IMR-90 (cell line): Measurements from ENCODE around the gene SF3B1. TPM values are rescaled to one million over a fixed set of nuclear protein-coding genes. Genes with fewer than 3 reads are reported as not detected.

Source experiments
- ATAC-seq: fragments of 200-7000 bp; cut with Tn5 transposase; 2 replicates; pipeline ENCODE4 v1.9.1; 2020; ENCODE audit warnings: low read depth, mild to moderate bottlenecking, moderate library complexity
- BruUV-seq: library from RNA; stranded (reverse); fragments of 400-500 nt; replicated peaks from 2 replicates; lab custom pipeline; 2021; lab: Mats Ljungman, UMichigan
- CTCF ChIA-PET: fragments of 300-600 bp; formaldehyde crosslinking; extraction: SDS; loops from one replicate; lab custom pipeline; 2021; ENCODE audit warnings: antibody characterized with exemption; lab: Yijun Ruan, JAX
- POLR2A ChIA-PET: fragments of 300-600 bp; sonication (Branson Sonifier 250); formaldehyde crosslinking; loops from one replicate; lab custom pipeline; 2022; ENCODE audit warnings: antibody characterized with exemption; ENCODE audit not compliant: unreplicated experiment; lab: Charles Lee
- DNase-seq: peaks from one replicate; pipeline ENCODE4 v3.0.0; 2013
- H2AFZ ChIP-seq: replicated peaks from 2 replicates; pipeline ENCODE3; 2013; ENCODE audit warnings: low read length, mild to moderate bottlenecking; ENCODE audit not compliant: poor library complexity
- H2AK5ac ChIP-seq: 2 replicates; pipeline ENCODE4 v1.6.1; 2013; ENCODE audit warnings: low read depth, low read length, inconsistent platforms
- H2AK9ac ChIP-seq: replicated peaks from 2 replicates; pipeline ENCODE3; 2013; ENCODE audit warnings: mild to moderate bottlenecking, low read depth, low read length, moderate library complexity; ENCODE audit not compliant: poor library complexity
- H2BK120ac ChIP-seq: 2 replicates; pipeline ENCODE4 v1.6.1; 2013; ENCODE audit warnings: low read depth, low read length, inconsistent platforms
- H2BK15ac ChIP-seq: 3 replicates; pipeline ENCODE4 v1.6.1; 2013; ENCODE audit warnings: low read depth, low read length, inconsistent platforms
- H2BK20ac ChIP-seq: 2 replicates; pipeline ENCODE4 v1.6.1; 2013; ENCODE audit warnings: low read depth, mild to moderate bottlenecking, inconsistent platforms, low read length, moderate library complexity
- H2BK5ac ChIP-seq: 2 replicates; pipeline ENCODE4 v1.6.1; 2013; ENCODE audit warnings: mild to moderate bottlenecking, low read depth, low read length, inconsistent platforms; ENCODE audit not compliant: poor library complexity, severe bottlenecking
- H3K14ac ChIP-seq: replicated peaks from 2 replicates; pipeline ENCODE4 v1.6.1; 2013; ENCODE audit warnings: low read depth, low read length, inconsistent platforms
- H3K18ac ChIP-seq: 2 replicates; pipeline ENCODE4 v1.6.1; 2013; ENCODE audit warnings: low read depth, low read length, control low read depth
- H3K23ac ChIP-seq: 2 replicates; pipeline ENCODE4 v1.6.1; 2013; ENCODE audit warnings: low read depth, low read length, inconsistent platforms
- H3K27ac ChIP-seq: 2 replicates; pipeline ENCODE4 v1.5.1; 2013; ENCODE audit warnings: mild to moderate bottlenecking, control low read depth, low read length; ENCODE audit not compliant: insufficient read depth
- H3K27me3 ChIP-seq: 2 replicates; pipeline ENCODE4 v1.6.1; 2013; ENCODE audit warnings: low read length; ENCODE audit not compliant: control insufficient read depth, insufficient read depth
- H3K36me3 ChIP-seq: 2 replicates; pipeline ENCODE4 v1.6.1; 2013; ENCODE audit warnings: low read length, mixed read lengths; ENCODE audit not compliant: control insufficient read depth, insufficient read depth
- H3K4ac ChIP-seq: 2 replicates; pipeline ENCODE4 v1.6.1; 2013; ENCODE audit warnings: low read depth, low read length, inconsistent platforms
- H3K4me1 ChIP-seq: 2 replicates; pipeline ENCODE4 v1.6.1; 2013; ENCODE audit warnings: low read length, mixed read lengths; ENCODE audit not compliant: control insufficient read depth, insufficient read depth
- H3K4me2 ChIP-seq: 2 replicates; pipeline ENCODE4 v1.6.1; 2013; ENCODE audit warnings: low read depth, mild to moderate bottlenecking, control low read depth, low read length, moderate library complexity
- H3K4me3 ChIP-seq: 2 replicates; pipeline ENCODE4 v1.5.1; 2013; ENCODE audit warnings: low read depth, mild to moderate bottlenecking, control low read depth, low read length, moderate library complexity; ENCODE audit not compliant: insufficient read depth
- H3K56ac ChIP-seq: 2 replicates; pipeline ENCODE4 v1.6.1; 2013; ENCODE audit warnings: low read length, inconsistent platforms; ENCODE audit not compliant: insufficient read depth; ENCODE audit errors: extremely low read depth
- H3K79me1 ChIP-seq, 2 experiments: 2 replicates each; pipeline ENCODE4 v1.6.1; 2013; ENCODE audit warnings: low read length in 2 of 2, inconsistent platforms in 1 of 2, low read depth in 1 of 2
- H3K9ac ChIP-seq: 2 replicates; pipeline ENCODE4 v1.6.1; 2013; ENCODE audit warnings: low read depth, low read length, control low read depth
- H3K9me1 ChIP-seq: 2 replicates; pipeline ENCODE4 v1.6.1; 2013; ENCODE audit warnings: low read length, inconsistent platforms; ENCODE audit not compliant: insufficient read depth
- H3K9me3 ChIP-seq: 2 replicates; pipeline ENCODE4 v1.6.1; 2013; ENCODE audit warnings: low read length; ENCODE audit not compliant: control insufficient read depth, insufficient read depth
- H4K20me1 ChIP-seq: 2 replicates; pipeline ENCODE4 v1.6.1; 2013; ENCODE audit warnings: low read length, inconsistent platforms; ENCODE audit not compliant: insufficient read depth
- H4K5ac ChIP-seq: 2 replicates; pipeline ENCODE4 v1.6.1; 2013; ENCODE audit warnings: mild to moderate bottlenecking, low read depth, low read length, control low read depth
- H4K8ac ChIP-seq, 2 experiments: 2 replicates each; pipeline ENCODE4 v1.6.1; 2013; ENCODE audit warnings: low read depth in 2 of 2, low read length in 2 of 2, control low read depth in 1 of 2, inconsistent platforms in 1 of 2
- H4K91ac ChIP-seq: 2 replicates; pipeline ENCODE4 v1.6.1; 2013; ENCODE audit warnings: low read depth, low read length, inconsistent platforms; ENCODE audit not compliant: insufficient read depth
- MAFK ChIP-seq: IDR thresholded peaks from 2 replicates; pipeline ENCODE4 v1.6.1; 2012; ENCODE audit warnings: low read depth, low read length, improper control_type of control experiment
- MAZ ChIP-seq: IDR thresholded peaks from 2 replicates; pipeline ENCODE4 v1.6.1; 2012; ENCODE audit warnings: low read depth, mild to moderate bottlenecking, low read length, improper control_type of control experiment, moderate library complexity, borderline replicate concordance
- RFX5 ChIP-seq: IDR thresholded peaks from 2 replicates; pipeline ENCODE4 v1.8.0; 2012; ENCODE audit warnings: low read depth, mild to moderate bottlenecking, low read length, moderate library complexity
- WGBS, 2 experiments: methylation state at CpG; one replicate each; pipeline versions ENCODE4 v1.1.5 to v1.1.7; 2013; ENCODE audit warnings: missing lambda C conversion rate in 2 of 2; ENCODE audit not compliant: insufficient read length in 1 of 2; ENCODE audit errors: extremely low coverage in 2 of 2; 5-methylcytosine and 5-hydroxymethylcytosine counted together
- dilution Hi-C: fragments of 300-500 bp; cut with HindIII; formaldehyde crosslinking; loops from one replicate; pipeline ENCODE4 v1.14.3; 2018; ENCODE audit warnings: low sequenced_read_pairs; ENCODE audit not compliant: unreplicated experiment
- in situ Hi-C: fragments of 300-500 bp; cut with MboI; formaldehyde crosslinking; loops from 3 replicates; pipeline ENCODE4 v1.14.3; 2019; ENCODE audit warnings: low sequenced_read_pairs, inconsistent platforms, mixed read lengths
- intact Hi-C: fragments of 100-400 bp; cut with micrococcal nuclease; formaldehyde crosslinking; loops from 2 replicates; pipeline ENCODE4 v1.10.0; 2022
- polyA plus RNA-seq, 3 experiments: library from polyadenylated mRNA; depleted of rRNA; stranded (reverse); fragments of >200 nt; gene quantifications; 2 replicates each; pipeline ENCODE4 v1.2.3, GENCODE V29; 2012; ENCODE audit warnings: low replicate concordance in 1 of 3
- total RNA-seq: library from RNA; depleted of rRNA; stranded (reverse); fragments of >200 nt; gene quantifications from 2 replicates; pipeline ENCODE4 v1.2.3, GENCODE V29; 2012

SF3B1 gene
- total and polyA plus RNA-seq, 2 of the 4 experiments (the other 2 are of a cell fraction): 326 to 942 TPM

DNA sequence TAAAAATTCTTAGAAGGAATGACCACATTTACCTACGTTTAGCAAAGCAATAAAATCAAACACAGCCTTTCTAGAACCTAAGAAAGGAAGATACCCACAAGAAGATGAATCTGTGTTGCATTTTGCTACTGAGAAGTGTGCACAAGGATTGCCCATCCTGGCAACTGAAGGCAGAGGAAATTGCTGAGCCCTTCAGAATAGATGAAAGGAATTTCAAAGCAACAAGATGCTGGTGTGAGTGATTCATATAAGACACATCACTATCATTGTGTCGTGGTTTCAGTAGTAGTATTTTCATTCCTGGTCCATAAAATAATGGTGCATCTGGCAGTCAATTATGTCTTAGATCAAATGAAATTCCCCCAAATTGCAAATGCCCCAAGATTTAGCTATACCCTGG lies 75.9 kb downstream of the SF3B1 start:
- WGBS, 2 experiments: no CpG with 5 or more reads among the region's 2 CpGs
- no peak overlapping the region for H3K14ac ChIP-seq
- no peak overlapping the region for H2AFZ ChIP-seq
- no peak overlapping the region for H2BK15ac ChIP-seq
- intact Hi-C loops: loop anchor here (5.0 kb wide), 1 partner anchor 162 kb away; no protein-coding TSS in a partner anchor
- no peaks in the 10 kb centered on the region for H3K4me1 ChIP-seq
- H4K8ac ChIP-seq: no peak overlapping the region
- no peak overlapping the region for H2AK9ac ChIP-seq
- H2BK120ac ChIP-seq: no peak overlapping the region
- ChIA-PET POLR2A (no interaction called here), CTCF (interaction anchor here (0.6 to 1.0 kb wide), 3 partner anchors 8 to 246 kb away, joined by 3 to 6 read pairs (median 4); no protein-coding TSS in a partner anchor)
- no peak overlapping the region for H3K23ac ChIP-seq
- H3K4ac ChIP-seq: no peak overlapping the region
- H3K4me2 ChIP-seq: no peak overlapping the region
- H3K56ac ChIP-seq: no peak overlapping the region
- TF ChIP-seq MAFK (peak; percentile 42; the same call in 1 of the 2 replicates), RFX5 (no peak), MAZ (no peak)
- H2BK20ac ChIP-seq: no peak overlapping the region
- no peak overlapping the region for H4K5ac ChIP-seq
- H3K9ac ChIP-seq: no peak overlapping the region
- in situ Hi-C loops: no loop called here
- H3K79me1 ChIP-seq: no peaks in the 10 kb centered on the region
- no peak overlapping the region for H4K91ac ChIP-seq
- DNase-seq (peak; percentile 33), ATAC-seq (no peak)
- H3K36me3 ChIP-seq: no peaks in the 10 kb centered on the region
- no peaks in the 10 kb centered on the region for H3K9me1 ChIP-seq
- no peaks in the 10 kb centered on the region for H3K9me3 ChIP-seq
- H3K4me3 ChIP-seq: no peak overlapping the region
- no TSS peak for BruUV-seq
- no peak overlapping the region for H3K18ac ChIP-seq
- H2AK5ac ChIP-seq: no peak overlapping the region
- H3K27ac ChIP-seq: no peak overlapping the region
- no peaks in the 10 kb centered on the region for H3K27me3 ChIP-seq
- no peaks in the 10 kb centered on the region for H4K20me1 ChIP-seq
- no peak overlapping the region for H2BK5ac ChIP-seq
- dilution Hi-C loops: no loop called here
